Hepatocyte (in vitro differentiated cells): Measurements from ENCODE around the gene HOXB7. TPM values are rescaled to one million over a fixed set of nuclear protein-coding genes. Genes with fewer than 3 reads are reported as not detected.
A peak's percentile ranks its signal among the peaks of the same experiment; 100 is the strongest.

ENCODE experiments used
- DNase-seq: peaks from one replicate; pipeline ENCODE4 v3.0.0-alpha.2; 2016; ENCODE audit warnings: low spot score
- H2AFZ ChIP-seq: fragments of 200-600 bp; sonication (generic); 2 replicates; pipeline ENCODE4 v1.6.0; 2016; ENCODE audit warnings: antibody characterized with exemption, mild to moderate bottlenecking
- H3K27ac ChIP-seq: fragments of 200-600 bp; sonication (generic); 2 replicates; pipeline ENCODE4 v1.5.1; 2016; ENCODE audit warnings: mild to moderate bottlenecking
- H3K27me3 ChIP-seq: fragments of 200-600 bp; sonication (generic); 2 replicates; pipeline ENCODE4 v1.6.1; 2016
- H3K36me3 ChIP-seq: fragments of 200-600 bp; sonication (generic); replicated peaks from 2 replicates; pipeline ENCODE4 v1.5.1; 2016; ENCODE audit warnings: low read depth; ENCODE audit not compliant: insufficient read depth
- H3K4me1 ChIP-seq: fragments of 200-600 bp; sonication (generic); 2 replicates; pipeline ENCODE4 v1.5.1; 2016; ENCODE audit warnings: mild to moderate bottlenecking, moderate library complexity; ENCODE audit not compliant: insufficient read depth
- H3K4me2 ChIP-seq: fragments of 200-600 bp; sonication (generic); 2 replicates; pipeline ENCODE4 v1.6.0; 2016
- H3K4me3 ChIP-seq: fragments of 200-600 bp; sonication (generic); 2 replicates; pipeline ENCODE4 v1.5.1; 2016; ENCODE audit warnings: mild to moderate bottlenecking
- H3K79me2 ChIP-seq: fragments of 200-600 bp; sonication (generic); 2 replicates; pipeline ENCODE4 v1.6.0; 2017; ENCODE audit warnings: mild to moderate bottlenecking
- H3K9me2 ChIP-seq: fragments of 200-600 bp; sonication (generic); replicated peaks from 2 replicates; pipeline ENCODE4 v1.6.0; 2017; ENCODE audit warnings: mild to moderate bottlenecking; ENCODE audit not compliant: insufficient read depth
- H3K9me3 ChIP-seq: fragments of 200-600 bp; sonication (generic); 2 replicates; pipeline ENCODE4 v1.5.1; 2016; ENCODE audit warnings: low read depth, mild to moderate bottlenecking
- H4K20me1 ChIP-seq: fragments of 200-600 bp; sonication (generic); 2 replicates; pipeline ENCODE4 v1.6.0; 2016; ENCODE audit warnings: mild to moderate bottlenecking; ENCODE audit not compliant: insufficient read depth, poor library complexity, severe bottlenecking
- CTCF ChIP-seq: fragments of 200-600 bp; sonication (generic); IDR thresholded peaks from 2 replicates; pipeline ENCODE4 v1.5.1; 2016; ENCODE audit warnings: antibody characterized with exemption, mild to moderate bottlenecking; ENCODE audit not compliant: poor library complexity
- EZH2 ChIP-seq: fragments of 200-600 bp; sonication (generic); IDR thresholded peaks from 2 replicates; pipeline ENCODE4 v1.6.1; 2016; ENCODE audit warnings: antibody characterized with exemption, mild to moderate bottlenecking, borderline replicate concordance
- EZH2phosphoT487 ChIP-seq: fragments of 200-600 bp; sonication (generic); IDR thresholded peaks from one replicate; pipeline ENCODE4 v1.6.1; 2018; ENCODE audit warnings: antibody characterized with exemption, mild to moderate bottlenecking, low read depth, moderate library complexity; ENCODE audit not compliant: unreplicated experiment, severe bottlenecking
- whole genome bisulfite sequencing: methylation state at CpG from one replicate; pipeline ENCODE4 v1.1.6; 2016; ENCODE audit warnings: low lambda C conversion rate; ENCODE audit errors: missing lambda C conversion rate; 5-methylcytosine and 5-hydroxymethylcytosine counted together
- polyA plus RNA-seq: library from polyadenylated mRNA; unstranded; fragments of >200 nt; fragmentation: Nextera tagmentation; extraction: Ambion mirVana; gene quantifications from 2 replicates; pipeline ENCODE4 v1.2.1, GENCODE V29; 2016
- total RNA-seq: library from RNA; depleted of rRNA; stranded (reverse); fragments of >200 nt; gene quantifications from 2 replicates; pipeline ENCODE4 v1.2.3, GENCODE V29; 2014

Gene HOXB7
- total and polyA plus RNA-seq, 2 experiments from 2014 or later = 4.1 to 13.7 TPM

DNA sequence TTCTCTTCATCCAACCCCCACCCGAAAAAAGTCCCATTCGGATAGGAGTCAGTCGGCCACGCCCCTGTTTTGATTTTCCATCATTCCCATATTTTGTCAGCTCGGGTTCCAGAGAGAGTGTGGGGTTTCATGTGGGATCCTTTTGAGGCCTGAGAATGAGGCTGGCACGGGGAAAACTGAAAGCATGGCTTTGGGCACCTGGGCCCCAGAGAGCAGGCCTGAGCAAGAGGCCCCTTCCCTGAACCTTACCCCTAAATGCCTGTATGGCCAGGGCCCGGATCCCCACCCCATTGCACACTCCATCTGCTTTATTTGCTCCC is 28.1 kb downstream of the HOXB7 start:
- H3K4me3 ChIP-seq = peak overlapping the region; percentile 39
- 34% methylated on average over 7 of the region's 7 CpGs for WGBS
- no peaks in the 10 kb centered on the region for H3K36me3 ChIP-seq
- peaks cover 87% of the 10 kb centered on the region for H3K27me3 ChIP-seq
- H3K79me2 ChIP-seq = peaks cover 38% of the 10 kb centered on the region
- TF ChIP-seq CTCF (no peak), EZH2phosphoT487 (no peak), EZH2 (no peak)
- no peak for DNase-seq
- H3K9me2 ChIP-seq = no peaks in the 10 kb centered on the region
- peak overlapping the region; percentile 80 for H3K27ac ChIP-seq
- no peaks in the 10 kb centered on the region for H3K9me3 ChIP-seq
- H2AFZ ChIP-seq = no peak overlapping the region
- no peaks in the 10 kb centered on the region for H4K20me1 ChIP-seq
- peak overlapping the region; percentile 91 for H3K4me2 ChIP-seq
- peaks cover 18% of the 10 kb centered on the region for H3K4me1 ChIP-seq

GRCh38 chr17:48579760-48580554 is 30.9 kb downstream of the HOXB7 start:
- H3K4me2 ChIP-seq = peak overlapping the region; percentile 91
- no peaks in the 10 kb centered on the region for H3K36me3 ChIP-seq
- no peaks in the 10 kb centered on the region for H3K9me2 ChIP-seq
- no peaks in the 10 kb centered on the region for H3K9me3 ChIP-seq
- H4K20me1 ChIP-seq = no peaks in the 10 kb centered on the region
- H3K79me2 ChIP-seq = peaks cover 25% of the 10 kb centered on the region
- WGBS = 14% methylated on average over 26 of the region's 26 CpGs
- H3K27me3 ChIP-seq = peaks cover 88% of the 10 kb centered on the region
- TF ChIP-seq EZH2phosphoT487 = peak; percentile 86
- TF ChIP-seq EZH2 = no peak
- peak overlapping the region; percentile 5 for H3K4me3 ChIP-seq
- H3K4me1 ChIP-seq = peaks cover 18% of the 10 kb centered on the region
- DNase-seq = no peak
- peak overlapping the region; percentile 80 for H3K27ac ChIP-seq
- H2AFZ ChIP-seq = no peak overlapping the region

DNA sequence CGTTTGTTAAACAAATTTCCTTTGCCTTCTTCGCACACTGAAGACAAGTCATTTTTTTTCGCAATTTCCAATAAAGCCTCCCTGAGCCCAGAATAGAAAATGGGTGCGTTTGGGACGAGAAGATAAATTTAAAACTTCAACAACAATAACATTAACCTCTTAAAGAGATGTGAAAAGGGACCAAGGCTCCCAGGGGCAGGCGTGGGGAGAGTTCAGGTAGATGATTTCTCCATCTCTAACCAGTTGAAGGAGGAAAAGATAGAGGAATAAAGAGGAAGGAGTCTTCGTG is 31.4 kb downstream of the HOXB7 start:
- Histone ChIP-seq H4K20me1 (no peaks in the 10 kb centered on the region), H3K27ac (peak overlapping the region; percentile 80), H3K27me3 (peaks cover 92% of the 10 kb centered on the region), H3K4me2 (peak overlapping the region; percentile 91), H3K4me1 (peaks cover 18% of the 10 kb centered on the region), H3K4me3 (no peak overlapping the region), H3K9me2 (no peaks in the 10 kb centered on the region), H3K79me2 (peaks cover 25% of the 10 kb centered on the region), H2AFZ (no peak overlapping the region), H3K9me3 (no peaks in the 10 kb centered on the region), H3K36me3 (no peaks in the 10 kb centered on the region)
- TF ChIP-seq EZH2 (peak; percentile 15), CTCF (no peak), EZH2phosphoT487 (no peak)
- 22% methylated on average over 7 of the region's 7 CpGs for whole genome bisulfite sequencing
- DNase-seq = no peak

DNA sequence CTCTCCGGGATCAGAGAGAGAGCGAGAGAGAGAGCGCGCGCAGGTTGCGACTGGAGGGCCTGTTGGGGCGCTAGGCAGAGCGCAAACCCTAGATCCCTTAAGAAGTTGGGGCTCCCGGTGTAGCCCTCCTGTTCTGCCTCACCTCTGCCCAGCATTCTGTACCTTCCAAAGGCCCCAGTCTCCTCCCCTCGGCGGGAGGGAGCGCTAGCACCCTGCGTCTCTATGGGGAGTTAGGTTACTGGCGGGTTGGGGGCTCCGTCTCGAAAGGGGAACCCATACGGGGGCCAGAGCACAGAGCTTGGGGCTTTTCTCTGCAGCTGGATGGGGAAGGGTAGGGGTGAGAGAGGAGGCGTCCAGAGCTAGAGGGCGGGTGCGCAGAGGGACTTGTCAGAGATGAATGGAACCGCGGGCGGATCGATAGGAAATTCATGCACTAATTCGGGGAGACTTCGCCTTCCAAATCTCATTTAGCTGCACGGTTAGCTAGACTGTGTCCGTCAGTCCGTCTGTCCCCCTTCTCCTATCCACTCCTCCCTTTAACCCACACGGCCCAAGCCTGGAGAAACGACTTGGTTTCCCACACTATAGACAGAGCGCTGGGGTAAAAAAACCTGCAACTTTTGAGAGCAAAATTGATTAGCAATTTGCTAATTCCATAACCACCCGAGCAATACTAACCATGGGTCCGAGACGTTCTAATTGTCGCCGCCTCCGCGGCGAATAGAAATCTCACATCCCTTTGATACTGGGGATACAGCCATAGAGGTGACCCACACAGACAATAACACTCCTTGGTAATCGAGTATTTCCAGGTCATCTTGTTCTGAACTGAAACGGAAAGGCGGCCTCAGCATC is 32.0 kb downstream of the HOXB7 start:
- Histone ChIP-seq H3K4me1 (peaks cover 18% of the 10 kb centered on the region), H3K27me3 (peaks cover 92% of the 10 kb centered on the region), H3K36me3 (no peaks in the 10 kb centered on the region), H4K20me1 (no peaks in the 10 kb centered on the region), H2AFZ (no peak overlapping the region), H3K9me2 (no peaks in the 10 kb centered on the region), H3K4me3 (peak overlapping the region; percentile 5), H3K9me3 (no peaks in the 10 kb centered on the region), H3K4me2 (peak overlapping the region; percentile 91), H3K79me2 (peaks cover 25% of the 10 kb centered on the region), H3K27ac (peak overlapping the region; percentile 80)
- DNase-seq = no peak
- WGBS = 7% methylated on average over 43 of the region's 43 CpGs
- peak; percentile 61 for TF ChIP-seq EZH2phosphoT487
- TF ChIP-seq EZH2 = peak; percentile 69
- no peak for TF ChIP-seq CTCF
